Skin of body (tissue), 2 donors: ENCODE measurements around the gene PLB1. TPM values are rescaled to one million over a fixed set of nuclear protein-coding genes. Genes with fewer than 3 reads are reported as not detected.

Source experiments
- DNase-seq: peaks from one replicate; lab custom pipeline; 2025; lab: John Stamatoyannopoulos, UW
- total RNA-seq: library from RNA; depleted of rRNA; stranded (reverse); fragments of >200 nt; gene quantifications from one replicate; pipeline ENCODE4 v1.2.3, GENCODE V29; 2014

The PLB1 gene
- 7.2 TPM for total RNA-seq

- DNase-seq = no peak
Observed at GRCh38 chr2:28495551-28496250, at the start of gene PLB1. Gene PLB1, plus strand, starts transcription at chr2:28496060. Its CDS starts 55 bp downstream, at chr2:28496115.

GRCh38 chr2:28446531-28446930 lies 49.3 kb upstream of the PLB1 start:
- no peak for DNase-seq

DNA sequence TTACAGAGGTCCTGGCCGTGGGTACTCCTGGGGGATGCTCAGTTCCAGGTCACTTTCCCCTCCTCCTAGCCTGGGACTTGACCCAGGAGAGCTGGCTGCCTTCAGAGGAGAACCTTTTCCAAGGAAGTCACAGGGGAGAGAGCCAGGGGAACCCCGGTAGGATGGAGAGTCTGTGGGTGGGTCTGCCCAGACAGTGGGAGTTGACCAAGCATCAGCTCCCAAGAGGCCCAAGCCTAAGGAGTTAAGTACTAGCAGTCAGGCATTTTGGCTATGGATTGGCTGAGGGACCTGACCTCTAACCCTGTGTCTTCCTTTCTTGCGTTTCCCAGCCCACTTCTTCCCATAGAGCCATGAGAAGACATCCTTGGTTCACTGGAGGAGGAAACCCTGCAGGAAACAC lies 48.8 kb upstream of the PLB1 start:
- no peak for DNase-seq

DNA sequence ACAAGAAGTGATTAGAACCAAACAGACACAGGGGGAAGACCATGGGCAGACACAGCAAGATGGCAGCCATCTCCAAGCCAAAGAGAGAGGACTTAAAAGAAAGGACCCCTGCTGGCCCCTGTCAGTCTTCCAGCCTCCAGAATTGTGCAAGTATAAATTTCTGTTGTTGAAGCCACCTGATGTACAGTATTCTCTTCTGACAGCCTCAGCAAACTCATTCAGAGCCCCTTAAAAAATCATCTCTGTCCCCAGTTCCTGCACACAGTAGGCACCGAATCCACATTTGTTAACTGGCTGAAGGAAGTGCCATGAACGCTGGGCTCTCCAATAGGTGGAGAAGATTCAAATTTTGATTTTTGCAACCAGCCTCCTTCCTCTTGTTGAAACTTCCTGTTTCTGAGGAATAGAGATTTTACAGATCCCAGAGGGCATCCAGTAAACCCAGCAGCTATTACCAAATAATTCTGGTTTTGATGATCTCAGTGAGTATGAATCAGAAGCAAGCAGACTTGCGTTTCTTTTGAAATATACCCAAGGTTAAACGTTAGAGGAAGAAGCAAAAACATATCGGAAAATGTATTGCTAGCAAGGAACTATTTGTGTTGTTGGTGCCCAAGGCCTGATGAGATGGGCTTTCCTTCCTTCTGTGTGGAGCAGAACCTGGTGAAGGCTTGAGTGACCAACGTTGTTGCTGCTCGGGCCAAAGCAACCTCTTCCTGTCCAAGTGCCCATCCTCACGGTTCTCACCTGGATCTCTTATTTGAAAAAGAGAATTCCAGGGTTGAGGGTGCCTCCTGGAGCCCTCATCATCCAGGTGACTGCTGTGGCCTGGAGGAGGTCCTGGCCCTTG lies 47.7 kb upstream of the PLB1 start:
- no peak for DNase-seq

- no peak for DNase-seq
Observed at GRCh38 chr2:28448793-28449100, 47.1 kb upstream of the PLB1 start.

DNA sequence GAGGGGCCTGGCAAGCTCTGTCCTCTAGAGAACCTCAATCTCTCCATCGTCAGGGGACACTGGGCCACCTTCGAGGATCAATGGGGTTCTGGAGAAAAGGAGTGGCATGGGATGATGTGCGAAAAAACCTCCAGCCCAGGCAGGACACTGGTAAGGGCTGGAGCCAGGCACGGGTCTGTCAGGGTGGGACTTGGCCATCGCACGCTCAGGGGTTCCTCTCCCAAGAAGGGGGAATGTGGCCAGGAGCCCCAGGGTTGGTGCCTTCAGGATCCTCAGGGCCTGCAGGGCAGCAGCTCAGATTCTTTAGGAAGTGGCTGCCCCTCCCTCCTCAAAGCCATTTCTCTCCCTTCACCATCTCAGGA lies 46.8 kb upstream of the PLB1 start:
- no peak for DNase-seq

DNA sequence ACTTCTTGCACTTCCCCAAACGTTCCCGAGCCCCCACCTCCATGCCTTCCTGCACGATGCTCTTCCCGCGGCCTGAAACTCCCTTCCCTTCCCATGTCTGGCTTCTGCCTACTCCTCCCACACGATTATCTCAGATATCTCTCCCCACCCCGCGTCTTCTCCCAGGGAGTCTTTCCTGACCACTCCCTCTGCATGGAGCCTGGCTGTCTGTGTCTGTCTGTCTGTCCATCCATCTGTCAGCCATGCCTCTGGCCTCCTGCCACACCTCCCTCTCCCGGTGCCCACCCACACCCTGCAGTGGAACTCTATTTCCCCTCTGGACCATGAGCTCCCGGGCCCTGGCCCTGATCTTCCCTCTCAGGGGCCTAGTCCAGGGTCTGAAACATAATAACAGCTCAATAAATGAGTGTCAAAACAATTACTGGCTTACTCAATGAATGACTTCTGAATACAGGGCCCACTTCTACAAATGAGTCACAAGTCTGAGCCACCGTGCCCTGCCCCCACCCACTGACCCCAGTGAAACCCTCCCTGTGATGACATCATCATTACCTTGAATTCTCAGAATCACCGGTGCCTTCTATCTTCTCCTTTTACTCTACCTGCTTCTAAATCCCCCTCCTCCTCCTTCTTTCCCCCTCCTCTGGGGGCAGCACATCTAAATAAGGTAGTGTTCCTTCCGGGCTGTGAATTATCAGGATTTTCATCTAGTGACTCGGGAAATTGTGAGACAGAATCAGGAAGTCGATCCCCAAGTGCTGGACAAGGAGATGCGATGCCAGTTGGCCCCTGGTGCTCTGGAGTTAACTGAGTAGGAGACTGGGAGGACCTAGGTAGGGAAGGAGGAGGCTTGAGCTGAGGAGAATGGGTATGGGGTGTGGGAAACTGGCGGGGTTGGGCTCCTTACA lies 46.1 kb upstream of the PLB1 start:
- no peak for DNase-seq

DNA sequence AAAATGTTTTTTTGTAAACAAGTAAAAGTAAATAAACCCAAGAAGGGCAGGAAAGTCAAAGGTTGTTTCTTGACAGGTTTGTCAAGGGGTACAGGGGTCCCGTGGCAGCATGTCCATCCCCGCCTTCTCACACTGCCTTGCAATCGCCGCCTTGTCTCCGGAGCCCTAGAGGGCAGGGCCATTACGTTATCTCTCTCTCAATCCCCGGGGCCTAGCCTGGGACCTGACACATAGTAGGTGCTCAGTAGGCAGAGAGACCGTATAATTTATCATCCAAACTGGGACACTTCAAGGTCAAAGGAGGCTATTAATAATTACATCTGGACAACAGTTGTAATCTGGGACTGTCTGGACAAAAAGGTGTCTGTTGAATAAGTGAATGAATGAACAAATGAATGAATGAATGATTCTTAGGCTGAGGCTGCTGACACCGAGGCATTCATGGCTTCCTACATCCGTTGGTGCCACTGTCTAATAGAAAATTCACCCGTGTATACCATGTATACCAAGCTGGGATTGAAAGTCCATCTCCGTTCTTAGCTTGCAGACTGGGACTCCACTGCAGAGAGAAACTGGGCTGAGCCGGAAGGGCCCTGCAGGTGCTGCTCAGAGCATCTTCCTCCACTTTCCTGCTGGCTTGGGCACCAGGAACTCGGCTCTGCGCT lies 44.8 kb upstream of the PLB1 start:
- DNase-seq = no peak

GRCh38 chr2:28451793-28452533 lies 43.9 kb upstream of the PLB1 start:
- no peak for DNase-seq

DNA sequence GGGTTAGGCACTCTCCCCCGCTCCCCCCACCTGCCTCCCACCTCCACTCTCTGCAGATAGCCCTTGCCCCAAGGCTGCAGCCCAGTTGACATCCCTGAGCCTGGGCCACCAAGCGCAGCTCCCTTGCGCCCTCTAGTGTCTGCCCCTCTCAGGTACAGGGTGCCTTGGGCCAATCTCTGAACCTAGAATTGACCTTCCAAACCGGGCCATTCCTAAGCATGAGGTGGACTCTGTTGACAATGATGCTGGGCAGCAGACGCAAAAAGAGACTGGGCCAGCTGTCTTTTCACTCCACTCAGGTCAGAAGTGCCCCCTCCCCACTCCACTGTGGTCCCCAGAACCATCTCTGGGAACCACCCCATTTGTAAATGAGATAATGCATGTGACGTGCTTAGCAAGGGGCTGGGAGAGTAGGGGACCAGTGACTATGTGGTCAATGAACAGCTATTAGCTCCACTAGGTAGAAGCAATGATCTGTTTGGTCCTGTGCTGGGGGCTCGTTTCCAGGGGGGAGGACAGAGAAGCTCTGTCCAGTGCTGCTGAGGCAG lies 43.3 kb upstream of the PLB1 start:
- DNase-seq = no peak

DNA sequence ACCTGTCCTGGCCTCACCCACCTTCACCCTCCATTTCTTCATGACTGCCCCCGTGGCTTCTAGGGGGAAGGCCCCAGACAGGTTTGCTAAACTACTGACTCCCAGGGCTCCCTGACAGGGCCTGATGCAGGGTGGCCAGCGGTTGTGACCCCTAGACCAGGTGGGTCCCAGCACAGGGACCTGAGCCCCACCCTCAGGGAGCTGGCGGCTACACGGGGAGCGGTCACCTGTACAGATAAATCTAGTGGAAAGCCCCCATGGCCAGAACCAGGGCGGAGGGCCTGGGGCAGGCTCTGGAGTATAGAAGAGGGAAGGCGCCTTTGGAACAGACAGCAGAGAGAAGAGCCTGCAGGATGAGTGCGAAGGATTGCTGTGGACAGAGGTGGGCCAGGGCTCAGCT lies 42.5 kb upstream of the PLB1 start:
- no peak for DNase-seq

DNA sequence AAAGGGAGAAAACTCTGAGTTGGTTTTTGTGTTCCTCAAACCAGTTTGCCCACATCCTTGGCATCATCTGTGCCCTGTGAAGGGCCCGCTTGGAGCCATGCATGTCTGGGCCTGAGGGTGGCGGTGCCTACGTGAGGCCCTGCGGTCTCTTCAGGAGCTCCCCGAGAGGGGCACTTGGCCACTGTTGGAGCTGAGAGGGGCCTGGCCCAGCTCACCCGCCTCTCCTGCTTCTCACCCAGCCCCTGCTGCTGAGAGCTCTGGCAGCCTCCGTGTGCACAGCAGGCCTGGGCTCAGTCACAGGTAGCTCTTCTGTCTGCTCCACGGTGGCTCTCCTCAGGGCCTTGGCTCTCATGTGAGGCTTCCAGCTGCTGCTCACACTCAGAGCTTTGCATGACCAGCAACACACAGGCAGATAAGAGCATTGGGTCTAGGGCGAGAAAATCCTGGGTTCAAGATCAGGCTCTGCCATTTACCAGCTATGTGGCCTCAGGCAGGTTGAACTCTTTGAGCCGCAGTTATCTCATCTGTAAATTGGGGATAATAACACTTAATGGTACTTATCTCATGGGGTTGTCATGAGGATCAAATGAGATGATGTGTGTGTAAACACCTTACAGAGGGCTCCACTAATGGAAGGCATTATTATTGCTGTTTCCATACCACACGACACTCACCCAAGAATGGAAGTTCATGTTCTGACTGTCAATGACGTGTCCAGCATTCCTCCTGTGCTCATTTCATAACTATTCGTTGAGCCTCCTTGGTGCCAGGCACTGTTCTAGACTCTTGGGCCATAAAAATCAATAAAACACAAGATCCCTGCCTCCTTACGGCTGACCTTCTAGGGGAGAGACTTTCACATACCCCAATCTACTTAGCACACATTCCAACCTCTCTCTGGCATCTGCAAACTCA lies 41.6 kb upstream of the PLB1 start:
- DNase-seq = no peak

DNA sequence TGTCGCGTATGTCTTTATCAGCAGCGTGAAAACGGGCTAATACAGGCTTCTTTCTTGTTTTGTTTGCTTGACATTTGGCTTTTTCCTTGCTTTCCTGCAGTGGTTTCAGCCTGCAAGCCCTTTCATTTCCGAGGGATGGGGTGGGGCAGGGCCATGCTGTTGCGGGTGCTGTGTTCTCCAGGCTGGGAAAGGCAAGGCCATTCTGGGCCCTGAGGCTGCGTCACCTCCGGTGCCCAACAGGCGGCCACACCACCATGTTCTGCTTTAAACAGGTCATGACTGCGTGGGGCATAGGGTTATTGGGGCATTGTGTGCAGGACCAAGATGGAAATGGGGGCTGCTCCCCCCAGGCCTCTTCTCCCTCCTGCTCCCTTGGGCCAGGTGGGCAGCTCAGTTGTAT lies 38.6 kb upstream of the PLB1 start:
- no peak for DNase-seq

- no peak for DNase-seq
Observed at GRCh38 chr2:28461056-28461455, 34.8 kb upstream of the PLB1 start.

DNA sequence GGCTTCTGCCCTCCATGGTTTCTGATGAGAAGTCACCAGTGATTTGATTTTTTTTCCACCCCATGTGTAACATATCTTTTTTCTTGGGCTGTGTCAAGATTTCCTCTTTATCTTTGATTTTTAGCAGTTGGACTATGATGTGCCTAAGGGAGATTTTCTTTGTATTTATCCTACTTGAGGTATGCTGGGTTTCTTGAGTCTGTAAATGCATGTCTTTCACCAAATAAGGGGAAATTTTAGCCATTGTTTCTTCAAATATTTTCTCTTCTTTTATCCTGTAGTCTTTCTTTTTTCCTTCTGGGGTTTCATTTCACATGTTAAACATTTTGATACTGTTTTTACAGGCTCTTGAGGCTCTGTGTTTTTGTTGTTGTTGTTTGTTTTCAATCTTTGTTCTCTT lies 33.7 kb upstream of the PLB1 start:
- no peak for DNase-seq

- DNase-seq = no peak
Observed at GRCh38 chr2:28463211-28463816, 32.5 kb upstream of the PLB1 start.

- DNase-seq = no peak
Observed at GRCh38 chr2:28463893-28464292, 32.0 kb upstream of the PLB1 start.

GRCh38 chr2:28465148-28465885 lies 30.5 kb upstream of the PLB1 start:
- no peak for DNase-seq
